ENCODE data around the gene PRDM16. TPM values are rescaled to one million over a fixed set of nuclear protein-coding genes. Genes with fewer than 3 reads are reported as not detected.

Gene PRDM16
- total and polyA plus RNA-seq, 2 of the 13 experiments (the other 11 are each of a cell fraction or from before 2014, with no cell fraction given) = 0.15 to 0.81 TPM

DNA sequence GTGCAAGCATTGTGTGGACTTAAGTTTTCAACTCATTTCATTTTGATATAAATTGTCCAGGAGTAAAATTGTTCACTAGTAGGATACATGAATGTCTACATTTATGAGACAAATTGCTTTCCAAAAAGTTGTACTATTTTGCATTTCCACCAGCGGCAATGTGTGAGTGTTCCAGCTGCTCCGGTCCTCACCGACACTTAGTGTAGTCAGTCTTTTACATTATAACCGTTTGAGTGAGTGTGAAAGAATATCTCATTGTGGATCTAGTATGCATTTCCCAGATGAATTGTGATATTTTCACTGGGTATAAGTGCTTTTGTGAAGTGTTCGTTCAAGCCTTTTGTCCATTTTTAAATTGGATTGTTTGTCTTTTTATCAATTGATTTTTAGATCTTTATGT is 274.0 kb downstream of the PRDM16 start (continued):
- TF ChIP-seq, protein P1, sequence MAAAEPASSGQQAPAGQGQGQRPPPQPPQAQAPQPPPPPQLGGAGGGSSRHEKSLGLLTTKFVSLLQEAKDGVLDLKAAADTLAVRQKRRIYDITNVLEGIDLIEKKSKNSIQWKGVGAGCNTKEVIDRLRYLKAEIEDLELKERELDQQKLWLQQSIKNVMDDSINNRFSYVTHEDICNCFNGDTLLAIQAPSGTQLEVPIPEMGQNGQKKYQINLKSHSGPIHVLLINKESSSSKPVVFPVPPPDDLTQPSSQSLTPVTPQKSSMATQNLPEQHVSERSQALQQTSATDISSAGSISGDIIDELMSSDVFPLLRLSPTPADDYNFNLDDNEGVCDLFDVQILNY (CRISPR knock-in tag; conservative IDR thresholded peaks at IDR 0.05) = no peak
- TF ChIP-seq, protein P2, sequence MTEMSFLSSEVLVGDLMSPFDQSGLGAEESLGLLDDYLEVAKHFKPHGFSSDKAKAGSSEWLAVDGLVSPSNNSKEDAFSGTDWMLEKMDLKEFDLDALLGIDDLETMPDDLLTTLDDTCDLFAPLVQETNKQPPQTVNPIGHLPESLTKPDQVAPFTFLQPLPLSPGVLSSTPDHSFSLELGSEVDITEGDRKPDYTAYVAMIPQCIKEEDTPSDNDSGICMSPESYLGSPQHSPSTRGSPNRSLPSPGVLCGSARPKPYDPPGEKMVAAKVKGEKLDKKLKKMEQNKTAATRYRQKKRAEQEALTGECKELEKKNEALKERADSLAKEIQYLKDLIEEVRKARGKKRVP (CRISPR knock-in tag; IDR thresholded peaks at IDR 0.05) = no peak
- TF ChIP-seq ZFYVE20 (CRISPR knock-in tag; IDR thresholded peaks at IDR 0.05; ENCODE audit: borderline replicate concordance, low read depth) (no peak), TFDP2 (CRISPR knock-in tag; IDR thresholded peaks at IDR 0.05) (no peak), FOSL2 (CRISPR knock-in tag; IDR thresholded peaks at IDR 0.05) (no peak), ATF1 (CRISPR knock-in tag; IDR thresholded peaks at IDR 0.05) (no peak), AHDC1 (CRISPR knock-in tag; IDR thresholded peaks at IDR 0.05; ENCODE audit: borderline replicate concordance) (no peak), SRSF9 (IDR thresholded peaks at IDR 0.05; ENCODE audit: borderline replicate concordance, insufficient read depth, low read depth, low read length, poor library complexity, severe bottlenecking) (no peak)
- TF ChIP-seq, protein P3, sequence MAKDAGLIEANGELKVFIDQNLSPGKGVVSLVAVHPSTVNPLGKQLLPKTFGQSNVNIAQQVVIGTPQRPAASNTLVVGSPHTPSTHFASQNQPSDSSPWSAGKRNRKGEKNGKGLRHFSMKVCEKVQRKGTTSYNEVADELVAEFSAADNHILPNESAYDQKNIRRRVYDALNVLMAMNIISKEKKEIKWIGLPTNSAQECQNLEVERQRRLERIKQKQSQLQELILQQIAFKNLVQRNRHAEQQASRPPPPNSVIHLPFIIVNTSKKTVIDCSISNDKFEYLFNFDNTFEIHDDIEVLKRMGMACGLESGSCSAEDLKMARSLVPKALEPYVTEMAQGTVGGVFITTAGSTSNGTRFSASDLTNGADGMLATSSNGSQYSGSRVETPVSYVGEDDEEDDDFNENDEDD (CRISPR knock-in tag; IDR thresholded peaks at IDR 0.05; ENCODE audit: borderline replicate concordance) = no peak
